ENCODE data around the gene SNCG. TPM values are rescaled to one million over a fixed set of nuclear protein-coding genes. Genes with fewer than 3 reads are reported as not detected.
A peak's percentile ranks its signal among the peaks of the same experiment; 100 is the strongest.
"Not testable (repeated sequence)": the region's sequence is repeated elsewhere in the genome, so short reads cannot be mapped to it uniquely, and the experiment has no call there.

The SNCG gene
- total and polyA plus RNA-seq, 8 donors = 3.7 to 15.0 (median 5.5) TPM

GRCh38 chr10:86945361-86946212 lies 12.8 kb upstream of the SNCG start:
- intact Hi-C loops (cut with DNase I) = no loop called here
- ATAC-seq (peak; percentile 33), DNase-seq (no peak)
- TF ChIP-seq CTCF (IDR thresholded peaks at IDR 0.05) = no peak
- peaks cover 0 to 14% of the 10 kb centered on the region in 2 donors for H3K27me3 ChIP-seq
- no peaks in the 10 kb centered on the region for H3K4me1 ChIP-seq
- H3K36me3 ChIP-seq = peaks cover 0 to 7% of the 10 kb centered on the region in 2 donors
- H3K27ac ChIP-seq = no peak overlapping the region
- H3K9me3 ChIP-seq = no peaks in the 10 kb centered on the region
- H3K4me3 ChIP-seq = no peak overlapping the region

GRCh38 chr10:86946213-86947155 lies 11.9 kb upstream of the SNCG start:
- TF ChIP-seq CTCF (IDR thresholded peaks at IDR 0.05) = no peak
- Histone ChIP-seq H3K36me3 (peaks cover 0 to 7% of the 10 kb centered on the region in 2 donors), H3K27ac (no peak overlapping the region), H3K9me3 (no peaks in the 10 kb centered on the region), H3K27me3 (peaks cover 0 to 14% of the 10 kb centered on the region in 2 donors), H3K4me3 (no peak overlapping the region), H3K4me1 (no peaks in the 10 kb centered on the region)
- ATAC-seq (peak; percentile 10), DNase-seq (peak in 1 of 4 donors; percentile 73)
- intact Hi-C loops (cut with DNase I) = no loop called here

GRCh38 chr10:86947806-86948205 lies 10.6 kb upstream of the SNCG start:
- H3K9me3 ChIP-seq = peaks cover 0 to 11% of the 10 kb centered on the region in 2 donors
- H3K27me3 ChIP-seq; H3K4me1 ChIP-seq; H3K36me3 ChIP-seq; H3K27ac ChIP-seq; intact Hi-C loops (cut with DNase I); H3K4me3 ChIP-seq; DNase-seq; ATAC-seq: not testable (repeated sequence)

- peaks cover 0 to 8% of the 10 kb centered on the region in 2 donors for H3K4me1 ChIP-seq
- no peak for TF ChIP-seq CTCF (IDR thresholded peaks at IDR 0.05)
- DNase-seq (no peak), ATAC-seq (no peak)
- H3K36me3 ChIP-seq = no peaks in the 10 kb centered on the region
- intact Hi-C loops (cut with DNase I) = loop anchor here in 1 of 2 donors (10.0 kb wide), 1 partner anchor 154 kb away; no protein-coding TSS in a partner anchor
- no peak overlapping the region for H3K27ac ChIP-seq
- peaks cover 0 to 17% of the 10 kb centered on the region in 2 donors for H3K9me3 ChIP-seq
- no peak overlapping the region for H3K4me3 ChIP-seq
- peaks cover 0 to 4% of the 10 kb centered on the region in 2 donors for H3K27me3 ChIP-seq
These were observed 8.1 kb upstream of the SNCG start for GRCh38 chr10:86950349-86950748.

GRCh38 chr10:86951184-86951761 lies 7.1 kb upstream of the SNCG start:
- peaks cover 0 to 17% of the 10 kb centered on the region in 2 donors for H3K9me3 ChIP-seq
- H3K4me3 ChIP-seq = no peak overlapping the region
- DNase-seq (no peak), ATAC-seq (no peak)
- peaks cover 0 to 4% of the 10 kb centered on the region in 2 donors for H3K27me3 ChIP-seq
- no peak overlapping the region for H3K27ac ChIP-seq
- intact Hi-C loops (cut with DNase I) = loop anchor here in 1 of 2 donors (10.0 kb wide), 1 partner anchor 154 kb away; no protein-coding TSS in a partner anchor
- no peak for TF ChIP-seq CTCF (IDR thresholded peaks at IDR 0.05)
- no peaks in the 10 kb centered on the region for H3K36me3 ChIP-seq
- peaks cover 0 to 8% of the 10 kb centered on the region in 2 donors for H3K4me1 ChIP-seq
